Measurements from ENCODE around the gene PDE4D. TPM values are rescaled to one million over a fixed set of nuclear protein-coding genes. Genes with fewer than 3 reads are reported as not detected.
"Not testable (repeated sequence)": the region's sequence is repeated elsewhere in the genome, so short reads cannot be mapped to it uniquely, and the experiment has no call there.

Gene PDE4D
- total RNA-seq, 1 donor from 2014 or later: 50.0 TPM

- no peaks in the 10 kb centered on the region for H3K27me3 Mint-ChIP-seq
- no peaks in the 10 kb centered on the region for H3K9me3 Mint-ChIP-seq
- H3K4me3 Mint-ChIP-seq: no peak overlapping the region
- H3K4me1 Mint-ChIP-seq (ENCODE audit: unreplicated experiment): peaks cover 17% of the 10 kb centered on the region
- DNase-seq (ENCODE audit: extremely low spot score, unreplicated experiment): no peak
- no peak for TF ChIP-seq CTCF (conservative IDR thresholded peaks at IDR 0.05)
- no peak overlapping the region for H3K27ac Mint-ChIP-seq
- peaks cover 9% of the 10 kb centered on the region for H3K36me3 Mint-ChIP-seq
Measured at GRCh38 chr5:59577485-59577884, 316.0 kb downstream of the PDE4D start.

- Mint-ChIP-seq H3K4me3 (no peak overlapping the region), H3K36me3 (peaks cover 9% of the 10 kb centered on the region), H3K27me3 (no peaks in the 10 kb centered on the region), H3K27ac (no peak overlapping the region), H3K9me3 (no peaks in the 10 kb centered on the region), H3K4me1 (ENCODE audit: unreplicated experiment) (peaks cover 17% of the 10 kb centered on the region)
- no peak for DNase-seq (ENCODE audit: extremely low spot score, unreplicated experiment)
- no peak for TF ChIP-seq CTCF (conservative IDR thresholded peaks at IDR 0.05)
Measured at GRCh38 chr5:59575648-59576445, 317.7 kb downstream of the PDE4D start.

GRCh38 chr5:59573509-59573908, 320.0 kb downstream of the PDE4D start:
- H3K9me3 Mint-ChIP-seq; DNase-seq (ENCODE audit: extremely low spot score, unreplicated experiment); H3K4me3 Mint-ChIP-seq; H3K27ac Mint-ChIP-seq; H3K27me3 Mint-ChIP-seq: not testable (repeated sequence)
- H3K4me1 Mint-ChIP-seq (ENCODE audit: unreplicated experiment): peaks cover 16% of the 10 kb centered on the region
- peaks cover 11% of the 10 kb centered on the region for H3K36me3 Mint-ChIP-seq

GRCh38 chr5:59571067-59571466, 322.5 kb downstream of the PDE4D start:
- no peak overlapping the region for H3K4me3 Mint-ChIP-seq
- peaks cover 15% of the 10 kb centered on the region for H3K36me3 Mint-ChIP-seq
- H3K27me3 Mint-ChIP-seq: no peaks in the 10 kb centered on the region
- H3K27ac Mint-ChIP-seq: no peak overlapping the region
- no peak for DNase-seq (ENCODE audit: extremely low spot score, unreplicated experiment)
- no peak for TF ChIP-seq CTCF (conservative IDR thresholded peaks at IDR 0.05)
- H3K4me1 Mint-ChIP-seq (ENCODE audit: unreplicated experiment): peaks cover 15% of the 10 kb centered on the region
- H3K9me3 Mint-ChIP-seq: peaks cover 9% of the 10 kb centered on the region

- Mint-ChIP-seq H3K27ac (no peak overlapping the region), H3K27me3 (no peaks in the 10 kb centered on the region), H3K9me3 (peaks cover 9% of the 10 kb centered on the region), H3K36me3 (peaks cover 20% of the 10 kb centered on the region), H3K4me3 (no peak overlapping the region), H3K4me1 (ENCODE audit: unreplicated experiment) (peaks cover 17% of the 10 kb centered on the region)
- no peak for DNase-seq (ENCODE audit: extremely low spot score, unreplicated experiment)
- no peak for TF ChIP-seq CTCF (conservative IDR thresholded peaks at IDR 0.05)
Measured at GRCh38 chr5:59569608-59570334, 323.8 kb downstream of the PDE4D start.

GRCh38 chr5:59569158-59569557, 324.4 kb downstream of the PDE4D start:
- Mint-ChIP-seq H3K9me3 (peaks cover 9% of the 10 kb centered on the region), H3K27ac (no peak overlapping the region), H3K4me1 (ENCODE audit: unreplicated experiment) (peaks cover 17% of the 10 kb centered on the region), H3K4me3 (no peak overlapping the region), H3K36me3 (peaks cover 23% of the 10 kb centered on the region), H3K27me3 (no peaks in the 10 kb centered on the region)
- TF ChIP-seq CTCF (conservative IDR thresholded peaks at IDR 0.05): no peak
- DNase-seq (ENCODE audit: extremely low spot score, unreplicated experiment): no peak

All from type B pancreatic cell (in vitro differentiated cells).